Putamen (tissue), 1 donor: ENCODE results near the gene PERM1.
"Not testable (repeated sequence)": the region's sequence is repeated elsewhere in the genome, so short reads cannot be mapped to it uniquely, and the experiment has no call there.

Experiments
- DNase-seq: peaks from one replicate; pipeline ENCODE4 v3.0.0-alpha.2; 2016; ENCODE audit warnings: low spot score

Gene PERM1

GRCh38 chr1:997993-998744 lies 16.3 kb upstream of the PERM1 start:
- no peak for DNase-seq

- no peak for DNase-seq
Measured at GRCh38 chr1:997713-997992, 15.8 kb upstream of the PERM1 start.

- DNase-seq = no peak
Measured at GRCh38 chr1:996851-997712, 15.2 kb upstream of the PERM1 start.

GRCh38 chr1:995665-996633 lies 14.1 kb upstream of the PERM1 start:
- DNase-seq = no peak

- DNase-seq = not testable (repeated sequence)
Measured at GRCh38 chr1:994546-994945, 12.7 kb upstream of the PERM1 start.

- DNase-seq = no peak
Measured at GRCh38 chr1:993379-993995, 11.6 kb upstream of the PERM1 start.

GRCh38 chr1:992362-992761 lies 10.5 kb upstream of the PERM1 start:
- DNase-seq = no peak

GRCh38 chr1:991895-992294 lies 10.0 kb upstream of the PERM1 start:
- no peak for DNase-seq

GRCh38 chr1:991275-991674 lies 9.4 kb upstream of the PERM1 start:
- DNase-seq = not testable (repeated sequence)

- not testable (repeated sequence) for DNase-seq
Measured at GRCh38 chr1:988061-988460, 6.2 kb upstream of the PERM1 start.

- DNase-seq = no peak
Measured at GRCh38 chr1:985126-985525, 3.2 kb upstream of the PERM1 start.

- DNase-seq = no peak
Measured at GRCh38 chr1:984476-984814, 2.6 kb upstream of the PERM1 start.

- DNase-seq = no peak
Measured at GRCh38 chr1:983798-984475, 2.0 kb upstream of the PERM1 start.

GRCh38 chr1:982765-983436 lies 1.0 kb upstream of the PERM1 start:
- no peak for DNase-seq

- DNase-seq = no peak
Measured at GRCh38 chr1:981491-981954, 370 bp downstream of the PERM1 start.

- DNase-seq = no peak
Measured at GRCh38 chr1:980602-981395, 1.1 kb downstream of the PERM1 start.

GRCh38 chr1:980137-980571 lies 1.7 kb downstream of the PERM1 start:
- DNase-seq = no peak

GRCh38 chr1:979744-980072 lies 2.2 kb downstream of the PERM1 start:
- DNase-seq = no peak

GRCh38 chr1:978835-979743 lies 2.8 kb downstream of the PERM1 start:
- no peak for DNase-seq
